Keratinocyte (primary cell): ENCODE results near the gene SELENOW.

Source experiments
- EZH2 ChIP-seq: IDR thresholded peaks from one replicate; pipeline ENCODE4 v1.6.1; 2012; ENCODE audit warnings: inconsistent platforms, mild to moderate bottlenecking, low read length, moderate library complexity
- TF ChIP-seq, protein P1 (sequence below), 3 experiments: IDR thresholded peaks in 1 of 3; conservative IDR thresholded peaks in 1 of 3; optimal IDR thresholded peaks in 1 of 3; 2 replicates in 2 of 3; 3 replicates in 1 of 3; pipeline versions ENCODE3 to v1.5.1; 2011; ENCODE audit warnings: low read length in 3 of 3, mild to moderate bottlenecking in 3 of 3, moderate library complexity in 2 of 3, control low read depth in 1 of 3, inconsistent platforms in 1 of 3; ENCODE audit not compliant: insufficient read depth in 2 of 3; ENCODE audit errors: extremely low read depth in 1 of 3

DNA sequence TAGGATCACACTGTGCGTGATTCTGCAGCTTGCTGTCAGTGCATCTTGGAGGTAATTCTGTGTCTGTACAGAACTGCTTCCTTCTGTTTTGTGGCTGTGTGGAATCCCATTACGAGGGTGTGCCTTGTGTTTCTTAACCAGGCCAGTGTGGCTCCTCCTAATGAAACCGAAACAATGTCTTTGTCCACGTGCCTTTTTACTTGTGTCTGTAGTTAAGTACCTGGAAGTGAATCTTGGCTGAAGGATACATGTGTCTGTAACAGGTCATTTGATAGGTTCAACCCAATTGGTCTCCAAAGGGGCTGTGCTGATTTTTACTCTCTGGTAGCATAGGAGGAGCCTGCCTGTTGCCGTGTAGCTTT lies 20.1 kb upstream of the SELENOW start:
- TF ChIP-seq EZH2, result no peak
- TF ChIP-seq, protein P1, sequence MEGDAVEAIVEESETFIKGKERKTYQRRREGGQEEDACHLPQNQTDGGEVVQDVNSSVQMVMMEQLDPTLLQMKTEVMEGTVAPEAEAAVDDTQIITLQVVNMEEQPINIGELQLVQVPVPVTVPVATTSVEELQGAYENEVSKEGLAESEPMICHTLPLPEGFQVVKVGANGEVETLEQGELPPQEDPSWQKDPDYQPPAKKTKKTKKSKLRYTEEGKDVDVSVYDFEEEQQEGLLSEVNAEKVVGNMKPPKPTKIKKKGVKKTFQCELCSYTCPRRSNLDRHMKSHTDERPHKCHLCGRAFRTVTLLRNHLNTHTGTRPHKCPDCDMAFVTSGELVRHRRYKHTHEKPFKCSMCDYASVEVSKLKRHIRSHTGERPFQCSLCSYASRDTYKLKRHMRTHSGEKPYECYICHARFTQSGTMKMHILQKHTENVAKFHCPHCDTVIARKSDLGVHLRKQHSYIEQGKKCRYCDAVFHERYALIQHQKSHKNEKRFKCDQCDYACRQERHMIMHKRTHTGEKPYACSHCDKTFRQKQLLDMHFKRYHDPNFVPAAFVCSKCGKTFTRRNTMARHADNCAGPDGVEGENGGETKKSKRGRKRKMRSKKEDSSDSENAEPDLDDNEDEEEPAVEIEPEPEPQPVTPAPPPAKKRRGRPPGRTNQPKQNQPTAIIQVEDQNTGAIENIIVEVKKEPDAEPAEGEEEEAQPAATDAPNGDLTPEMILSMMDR (optimal IDR thresholded peaks at IDR 0.05 in 1 of 3, IDR thresholded peaks at IDR 0.05 in 1 of 3, conservative IDR thresholded peaks at IDR 0.05 in 1 of 3; ENCODE audit: extremely low read depth in 1 of 3, insufficient read depth in 2 of 3, low read length in 3 of 3), result no peak
